Activated T-cell treated with anti-CD3 and anti-CD28 coated beads, Interleukin-2, amount 50 U/mL, for 72 hours (primary cell): ENCODE results near the gene KIAA0930. TPM values are rescaled to one million over a fixed set of nuclear protein-coding genes. Genes with fewer than 3 reads are reported as not detected.

Experiments used
- ATAC-seq, 2 donors: fragments of 150-1000 bp; cut with Tn5 transposase; replicated peaks in 1 of 2; 2 replicates each; pipeline ENCODE4 v1.10.0; 2021; ENCODE audit warnings: moderate library complexity in 2 of 2, mild to moderate bottlenecking in 1 of 2
- DNase-seq, 2 donors: peaks; one replicate each; pipeline ENCODE4 v3.0.0; 2021 to 2022; ENCODE audit warnings: mixed read lengths in 1 of 2
- H3K27ac Mint-ChIP-seq: one replicate; pipeline ENCODE4 v1.8.0; 2022; ENCODE audit warnings: mild to moderate bottlenecking, moderate library complexity, mixed read lengths
- H3K27me3 Mint-ChIP-seq: one replicate; pipeline ENCODE4 v1.8.0; 2022; ENCODE audit warnings: low read depth, mixed read lengths
- H3K36me3 Mint-ChIP-seq, 2 donors: one replicate each; pipeline ENCODE4 v1.8.0; 2022; ENCODE audit warnings: mixed read lengths in 2 of 2, mild to moderate bottlenecking in 1 of 2; ENCODE audit not compliant: insufficient read depth in 2 of 2
- H3K4me1 Mint-ChIP-seq: one replicate; pipeline ENCODE4 v1.8.0; 2022; ENCODE audit warnings: low read depth, mixed read lengths
- H3K4me3 Mint-ChIP-seq, 2 donors: one replicate each; pipeline ENCODE4 v1.8.0; 2022; ENCODE audit warnings: mild to moderate bottlenecking in 2 of 2, mixed read lengths in 2 of 2, moderate library complexity in 2 of 2
- H3K9me3 Mint-ChIP-seq, 2 donors: one replicate each; pipeline ENCODE4 v1.8.0; 2022; ENCODE audit warnings: mixed read lengths in 2 of 2
- total RNA-seq, 2 donors: library from RNA; stranded (reverse); gene quantifications; one replicate each; pipeline ENCODE4 v1.2.3, GENCODE V29; 2022

The KIAA0930 gene
- total RNA-seq, 2 donors from 2014 or later, result 25.3 to 26.4 TPM

- no peaks in the 10 kb centered on the region for H3K27me3 Mint-ChIP-seq
- no peak overlapping the region for H3K4me3 Mint-ChIP-seq
- DNase-seq (no peak), ATAC-seq (no peak)
- H3K9me3 Mint-ChIP-seq, result no peaks in the 10 kb centered on the region
- no peaks in the 10 kb centered on the region for H3K36me3 Mint-ChIP-seq
- no peaks in the 10 kb centered on the region for H3K4me1 Mint-ChIP-seq
- no peak overlapping the region for H3K27ac Mint-ChIP-seq
Observed at GRCh38 chr22:45204241-45204640, 36.5 kb downstream of the KIAA0930 start.

- no peak overlapping the region for H3K4me3 Mint-ChIP-seq
- DNase-seq, result no peak
- H3K27ac Mint-ChIP-seq, result no peak overlapping the region
- H3K9me3 Mint-ChIP-seq, result no peaks in the 10 kb centered on the region
- H3K36me3 Mint-ChIP-seq, result no peaks in the 10 kb centered on the region
- H3K4me1 Mint-ChIP-seq, result no peaks in the 10 kb centered on the region
- no peak for ATAC-seq
- H3K27me3 Mint-ChIP-seq, result no peaks in the 10 kb centered on the region
Observed at GRCh38 chr22:45203150-45203951, 37.3 kb downstream of the KIAA0930 start.

- Mint-ChIP-seq H3K27me3 (no peaks in the 10 kb centered on the region), H3K9me3 (no peaks in the 10 kb centered on the region), H3K36me3 (no peaks in the 10 kb centered on the region), H3K4me1 (no peaks in the 10 kb centered on the region), H3K27ac (no peak overlapping the region), H3K4me3 (no peak overlapping the region)
- DNase-seq, result no peak
- ATAC-seq, result no peak
Observed at GRCh38 chr22:45202333-45203149, 38.2 kb downstream of the KIAA0930 start.

GRCh38 chr22:45201678-45202332, 38.9 kb downstream of the KIAA0930 start:
- Mint-ChIP-seq H3K27me3 (no peaks in the 10 kb centered on the region), H3K27ac (no peak overlapping the region)
- DNase-seq, result no peak

GRCh38 chr22:45200860-45201511, 39.7 kb downstream of the KIAA0930 start:
- no peak for ATAC-seq

More at GRCh38 chr22:45201678-45202332, 38.9 kb downstream of the KIAA0930 start:
- Mint-ChIP-seq H3K36me3 (no peaks in the 10 kb centered on the region), H3K4me3 (no peak overlapping the region), H3K9me3 (no peaks in the 10 kb centered on the region), H3K4me1 (no peaks in the 10 kb centered on the region)
- ATAC-seq, result no peak

GRCh38 chr22:45200230-45200629, 40.5 kb downstream of the KIAA0930 start:
- Mint-ChIP-seq H3K4me1 (no peaks in the 10 kb centered on the region), H3K27me3 (no peaks in the 10 kb centered on the region), H3K9me3 (no peaks in the 10 kb centered on the region), H3K27ac (no peak overlapping the region), H3K36me3 (no peaks in the 10 kb centered on the region), H3K4me3 (no peak overlapping the region)
- DNase-seq (no peak), ATAC-seq (no peak)

More at GRCh38 chr22:45200860-45201511, 39.7 kb downstream of the KIAA0930 start:
- Mint-ChIP-seq H3K27me3 (no peaks in the 10 kb centered on the region), H3K36me3 (no peaks in the 10 kb centered on the region), H3K9me3 (no peaks in the 10 kb centered on the region), H3K4me3 (no peak overlapping the region), H3K27ac (no peak overlapping the region), H3K4me1 (no peaks in the 10 kb centered on the region)
- DNase-seq, result no peak

GRCh38 chr22:45199723-45200122, 41.0 kb downstream of the KIAA0930 start:
- no peaks in the 10 kb centered on the region for H3K9me3 Mint-ChIP-seq
- no peaks in the 10 kb centered on the region for H3K27me3 Mint-ChIP-seq
- no peak for ATAC-seq
- H3K27ac Mint-ChIP-seq, result no peak overlapping the region
- H3K4me3 Mint-ChIP-seq, result no peak overlapping the region
- no peaks in the 10 kb centered on the region for H3K4me1 Mint-ChIP-seq
- no peaks in the 10 kb centered on the region for H3K36me3 Mint-ChIP-seq
- no peak for DNase-seq

- H3K4me1 Mint-ChIP-seq, result no peaks in the 10 kb centered on the region
- no peak overlapping the region for H3K27ac Mint-ChIP-seq
- ATAC-seq (no peak), DNase-seq (no peak)
- no peaks in the 10 kb centered on the region for H3K27me3 Mint-ChIP-seq
- no peaks in the 10 kb centered on the region for H3K9me3 Mint-ChIP-seq
- no peak overlapping the region for H3K4me3 Mint-ChIP-seq
- H3K36me3 Mint-ChIP-seq, result no peaks in the 10 kb centered on the region
Observed at GRCh38 chr22:45198463-45198795, 42.3 kb downstream of the KIAA0930 start.

- H3K36me3 Mint-ChIP-seq, result no peaks in the 10 kb centered on the region
- no peak for ATAC-seq
Observed at GRCh38 chr22:45197606-45198462, 42.9 kb downstream of the KIAA0930 start.

GRCh38 chr22:45196926-45197605, 43.6 kb downstream of the KIAA0930 start:
- no peaks in the 10 kb centered on the region for H3K27me3 Mint-ChIP-seq
- no peaks in the 10 kb centered on the region for H3K9me3 Mint-ChIP-seq
- H3K4me1 Mint-ChIP-seq, result no peaks in the 10 kb centered on the region
- H3K4me3 Mint-ChIP-seq, result no peak overlapping the region
- DNase-seq (no peak), ATAC-seq (no peak)
- no peaks in the 10 kb centered on the region for H3K36me3 Mint-ChIP-seq
- no peak overlapping the region for H3K27ac Mint-ChIP-seq

More at GRCh38 chr22:45197606-45198462, 42.9 kb downstream of the KIAA0930 start:
- H3K9me3 Mint-ChIP-seq, result no peaks in the 10 kb centered on the region
- no peaks in the 10 kb centered on the region for H3K27me3 Mint-ChIP-seq
- H3K27ac Mint-ChIP-seq, result no peak overlapping the region
- DNase-seq, result no peak
- no peak overlapping the region for H3K4me3 Mint-ChIP-seq
- no peaks in the 10 kb centered on the region for H3K4me1 Mint-ChIP-seq

- no peaks in the 10 kb centered on the region for H3K9me3 Mint-ChIP-seq
- no peaks in the 10 kb centered on the region for H3K4me1 Mint-ChIP-seq
- ATAC-seq (no peak), DNase-seq (no peak)
- H3K27me3 Mint-ChIP-seq, result no peaks in the 10 kb centered on the region
- no peak overlapping the region for H3K4me3 Mint-ChIP-seq
- H3K27ac Mint-ChIP-seq, result no peak overlapping the region
- no peaks in the 10 kb centered on the region for H3K36me3 Mint-ChIP-seq
Observed at GRCh38 chr22:45196308-45196707, 44.4 kb downstream of the KIAA0930 start.

GRCh38 chr22:45195616-45196015, 45.1 kb downstream of the KIAA0930 start:
- DNase-seq, result no peak
- Mint-ChIP-seq H3K9me3 (no peaks in the 10 kb centered on the region), H3K4me3 (no peak overlapping the region), H3K27ac (no peak overlapping the region), H3K4me1 (no peaks in the 10 kb centered on the region), H3K27me3 (no peaks in the 10 kb centered on the region), H3K36me3 (no peaks in the 10 kb centered on the region)
- no peak for ATAC-seq
